IMR-90 (cell line): ENCODE results near the gene ZSWIM9. TPM values are rescaled to one million over a fixed set of nuclear protein-coding genes. Genes with fewer than 3 reads are reported as not detected.

Source experiments
- ATAC-seq: fragments of 200-7000 bp; cut with Tn5 transposase; 2 replicates; pipeline ENCODE4 v1.9.1; 2020; ENCODE audit warnings: low read depth, mild to moderate bottlenecking, moderate library complexity
- BruUV-seq: library from RNA; stranded (reverse); fragments of 400-500 nt; replicated peaks from 2 replicates; lab custom pipeline; 2021; lab: Mats Ljungman, UMichigan
- CTCF ChIA-PET: fragments of 300-600 bp; formaldehyde crosslinking; extraction: SDS; loops from one replicate; lab custom pipeline; 2021; ENCODE audit warnings: antibody characterized with exemption; lab: Yijun Ruan, JAX
- POLR2A ChIA-PET: fragments of 300-600 bp; sonication (Branson Sonifier 250); formaldehyde crosslinking; loops from one replicate; lab custom pipeline; 2022; ENCODE audit warnings: antibody characterized with exemption; ENCODE audit not compliant: unreplicated experiment; lab: Charles Lee
- DNase-seq: peaks from one replicate; pipeline ENCODE4 v3.0.0; 2013
- H2AFZ ChIP-seq: replicated peaks from 2 replicates; pipeline ENCODE3; 2013; ENCODE audit warnings: low read length, mild to moderate bottlenecking; ENCODE audit not compliant: poor library complexity
- H2AK5ac ChIP-seq: 2 replicates; pipeline ENCODE4 v1.6.1; 2013; ENCODE audit warnings: low read depth, low read length, inconsistent platforms
- H2AK9ac ChIP-seq: replicated peaks from 2 replicates; pipeline ENCODE3; 2013; ENCODE audit warnings: mild to moderate bottlenecking, low read depth, low read length, moderate library complexity; ENCODE audit not compliant: poor library complexity
- H2BK120ac ChIP-seq: 2 replicates; pipeline ENCODE4 v1.6.1; 2013; ENCODE audit warnings: low read depth, low read length, inconsistent platforms
- H2BK15ac ChIP-seq: 3 replicates; pipeline ENCODE4 v1.6.1; 2013; ENCODE audit warnings: low read depth, low read length, inconsistent platforms
- H2BK20ac ChIP-seq: 2 replicates; pipeline ENCODE4 v1.6.1; 2013; ENCODE audit warnings: low read depth, mild to moderate bottlenecking, inconsistent platforms, low read length, moderate library complexity
- H2BK5ac ChIP-seq: 2 replicates; pipeline ENCODE4 v1.6.1; 2013; ENCODE audit warnings: mild to moderate bottlenecking, low read depth, low read length, inconsistent platforms; ENCODE audit not compliant: poor library complexity, severe bottlenecking
- H3K14ac ChIP-seq: replicated peaks from 2 replicates; pipeline ENCODE4 v1.6.1; 2013; ENCODE audit warnings: low read depth, low read length, inconsistent platforms
- H3K18ac ChIP-seq: 2 replicates; pipeline ENCODE4 v1.6.1; 2013; ENCODE audit warnings: low read depth, low read length, control low read depth
- H3K23ac ChIP-seq: 2 replicates; pipeline ENCODE4 v1.6.1; 2013; ENCODE audit warnings: low read depth, low read length, inconsistent platforms
- H3K27ac ChIP-seq: 2 replicates; pipeline ENCODE4 v1.5.1; 2013; ENCODE audit warnings: mild to moderate bottlenecking, control low read depth, low read length; ENCODE audit not compliant: insufficient read depth
- H3K27me3 ChIP-seq: 2 replicates; pipeline ENCODE4 v1.6.1; 2013; ENCODE audit warnings: low read length; ENCODE audit not compliant: control insufficient read depth, insufficient read depth
- H3K36me3 ChIP-seq: 2 replicates; pipeline ENCODE4 v1.6.1; 2013; ENCODE audit warnings: low read length, mixed read lengths; ENCODE audit not compliant: control insufficient read depth, insufficient read depth
- H3K4ac ChIP-seq: 2 replicates; pipeline ENCODE4 v1.6.1; 2013; ENCODE audit warnings: low read depth, low read length, inconsistent platforms
- H3K4me1 ChIP-seq: 2 replicates; pipeline ENCODE4 v1.6.1; 2013; ENCODE audit warnings: low read length, mixed read lengths; ENCODE audit not compliant: control insufficient read depth, insufficient read depth
- H3K4me2 ChIP-seq: 2 replicates; pipeline ENCODE4 v1.6.1; 2013; ENCODE audit warnings: low read depth, mild to moderate bottlenecking, control low read depth, low read length, moderate library complexity
- H3K4me3 ChIP-seq: 2 replicates; pipeline ENCODE4 v1.5.1; 2013; ENCODE audit warnings: low read depth, mild to moderate bottlenecking, control low read depth, low read length, moderate library complexity; ENCODE audit not compliant: insufficient read depth
- H3K56ac ChIP-seq: 2 replicates; pipeline ENCODE4 v1.6.1; 2013; ENCODE audit warnings: low read length, inconsistent platforms; ENCODE audit not compliant: insufficient read depth; ENCODE audit errors: extremely low read depth
- H3K79me1 ChIP-seq, 2 experiments: 2 replicates each; pipeline ENCODE4 v1.6.1; 2013; ENCODE audit warnings: low read length in 2 of 2, inconsistent platforms in 1 of 2, low read depth in 1 of 2
- H3K9ac ChIP-seq: 2 replicates; pipeline ENCODE4 v1.6.1; 2013; ENCODE audit warnings: low read depth, low read length, control low read depth
- H3K9me1 ChIP-seq: 2 replicates; pipeline ENCODE4 v1.6.1; 2013; ENCODE audit warnings: low read length, inconsistent platforms; ENCODE audit not compliant: insufficient read depth
- H3K9me3 ChIP-seq: 2 replicates; pipeline ENCODE4 v1.6.1; 2013; ENCODE audit warnings: low read length; ENCODE audit not compliant: control insufficient read depth, insufficient read depth
- H4K20me1 ChIP-seq: 2 replicates; pipeline ENCODE4 v1.6.1; 2013; ENCODE audit warnings: low read length, inconsistent platforms; ENCODE audit not compliant: insufficient read depth
- H4K5ac ChIP-seq: 2 replicates; pipeline ENCODE4 v1.6.1; 2013; ENCODE audit warnings: mild to moderate bottlenecking, low read depth, low read length, control low read depth
- H4K8ac ChIP-seq, 2 experiments: 2 replicates each; pipeline ENCODE4 v1.6.1; 2013; ENCODE audit warnings: low read depth in 2 of 2, low read length in 2 of 2, control low read depth in 1 of 2, inconsistent platforms in 1 of 2
- H4K91ac ChIP-seq: 2 replicates; pipeline ENCODE4 v1.6.1; 2013; ENCODE audit warnings: low read depth, low read length, inconsistent platforms; ENCODE audit not compliant: insufficient read depth
- BHLHE40 ChIP-seq: fragments of 150-350 bp; IDR thresholded peaks from 2 replicates; pipeline ENCODE4 v1.6.1; 2016; ENCODE audit warnings: mild to moderate bottlenecking, low read depth, low read length
- RAD21 ChIP-seq: IDR thresholded peaks from 2 replicates; pipeline ENCODE4 v1.6.1; 2012; ENCODE audit warnings: low read length, improper control_type of control experiment
- WGBS, 2 experiments: methylation state at CpG; one replicate each; pipeline versions ENCODE4 v1.1.5 to v1.1.7; 2013; ENCODE audit warnings: missing lambda C conversion rate in 2 of 2; ENCODE audit not compliant: insufficient read length in 1 of 2; ENCODE audit errors: extremely low coverage in 2 of 2; 5-methylcytosine and 5-hydroxymethylcytosine counted together
- dilution Hi-C: fragments of 300-500 bp; cut with HindIII; formaldehyde crosslinking; loops from one replicate; pipeline ENCODE4 v1.14.3; 2018; ENCODE audit warnings: low sequenced_read_pairs; ENCODE audit not compliant: unreplicated experiment
- in situ Hi-C: fragments of 300-500 bp; cut with MboI; formaldehyde crosslinking; loops from 3 replicates; pipeline ENCODE4 v1.14.3; 2019; ENCODE audit warnings: low sequenced_read_pairs, inconsistent platforms, mixed read lengths
- intact Hi-C: fragments of 100-400 bp; cut with micrococcal nuclease; formaldehyde crosslinking; loops from 2 replicates; pipeline ENCODE4 v1.10.0; 2022
- polyA plus RNA-seq, 3 experiments: library from polyadenylated mRNA; depleted of rRNA; stranded (reverse); fragments of >200 nt; gene quantifications; 2 replicates each; pipeline ENCODE4 v1.2.3, GENCODE V29; 2012; ENCODE audit warnings: low replicate concordance in 1 of 3
- total RNA-seq: library from RNA; depleted of rRNA; stranded (reverse); fragments of >200 nt; gene quantifications from 2 replicates; pipeline ENCODE4 v1.2.3, GENCODE V29; 2012; rRNA removed

Gene ZSWIM9
- total and polyA plus RNA-seq, 2 of the 4 experiments (the other 2 are of a cell fraction): 0.54 to 2.2 TPM

DNA sequence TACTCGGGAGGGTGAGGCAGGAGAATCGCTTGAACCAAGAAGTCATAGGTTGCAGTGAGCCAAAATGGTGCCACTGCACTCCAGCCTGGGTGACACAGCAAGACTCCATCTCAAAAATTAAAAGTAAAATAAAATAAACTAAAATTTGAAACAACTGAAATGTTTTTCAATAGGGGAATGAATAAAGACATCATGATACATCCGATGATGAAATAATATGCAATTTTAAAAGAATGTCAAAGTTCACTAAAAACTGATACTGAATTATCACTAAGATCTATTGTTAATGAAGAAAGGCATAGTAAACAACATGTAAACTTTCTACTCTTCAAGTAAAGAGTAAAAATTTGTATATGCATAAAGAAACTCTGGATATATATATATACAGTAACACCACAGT is 76.7 kb downstream of the ZSWIM9 start:
- Histone ChIP-seq H3K27me3 (no peaks in the 10 kb centered on the region), H4K91ac (no peak overlapping the region), H3K4ac (no peak overlapping the region), H4K5ac (no peak overlapping the region), H2BK120ac (no peak overlapping the region), H3K56ac (no peak overlapping the region), H3K4me1 (peaks cover 2% of the 10 kb centered on the region; the same call in 1 of the 2 replicates), H4K8ac (no peak overlapping the region), H3K9ac (no peak overlapping the region), H3K4me3 (no peak overlapping the region), H4K20me1 (no peaks in the 10 kb centered on the region), H3K9me3 (no peaks in the 10 kb centered on the region), H3K79me1 (peaks cover 11 to 24% of the 10 kb centered on the region in 2 experiments), H3K27ac (no peak overlapping the region), H3K14ac (no peak overlapping the region), H3K4me2 (no peak overlapping the region), H2BK15ac (no peak overlapping the region), H3K9me1 (no peaks in the 10 kb centered on the region), H2AK5ac (no peak overlapping the region), H2AFZ (no peak overlapping the region), H3K36me3 (peaks cover 11% of the 10 kb centered on the region), H3K23ac (no peak overlapping the region), H3K18ac (no peak overlapping the region), H2AK9ac (no peak overlapping the region), H2BK20ac (no peak overlapping the region), H2BK5ac (no peak overlapping the region)
- ChIA-PET CTCF (no interaction called here), POLR2A (no interaction called here)
- TF ChIP-seq BHLHE40 (no peak), RAD21 (no peak)
- no CpG with 5 or more reads among the region's 3 CpGs for WGBS, 2 experiments
- no TSS peak for BruUV-seq
- dilution Hi-C loops (no loop called here), in situ Hi-C loops (no loop called here), intact Hi-C loops (no loop called here)
- ATAC-seq: no peak
- DNase-seq: no peak

Other genes starting within 250 kb of the ZSWIM9 start
- gene BSPH1, start 178.5 kb upstream of the ZSWIM9 start, total RNA-seq: not detected in 2 replicates
- gene BSPH1, start 178.5 kb upstream of the ZSWIM9 start, polyA plus RNA-seq (2012; rRNA removed): not detected in 2 replicates
- gene ELSPBP1, start 176.0 kb upstream of the ZSWIM9 start, total RNA-seq: not detected in 2 replicates
- not detected in 2 replicates for gene ELSPBP1, start 176.0 kb upstream of the ZSWIM9 start, polyA plus RNA-seq (2012; rRNA removed)
- not detected in 2 replicates for gene CABP5, start 126.6 kb upstream of the ZSWIM9 start, total RNA-seq
- not detected in 2 replicates for gene CABP5, start 126.6 kb upstream of the ZSWIM9 start, polyA plus RNA-seq (2012; rRNA removed)
- 4.3 and 5.0 TPM in 2 replicates for gene PLA2G4C, start 59.9 kb upstream of the ZSWIM9 start, total RNA-seq
- 5.7 and 6.5 TPM in 2 replicates for gene PLA2G4C, start 59.9 kb upstream of the ZSWIM9 start, polyA plus RNA-seq (2012; rRNA removed)
- gene LIG1, start 336 bp upstream of the ZSWIM9 start, total RNA-seq: 24.9 and 30.8 TPM in 2 replicates
- gene LIG1, start 336 bp upstream of the ZSWIM9 start, polyA plus RNA-seq (2012; rRNA removed): 33.5 and 34.0 TPM in 2 replicates
- 11.3 and 12.5 TPM in 2 replicates for gene CARD8, start 85.2 kb downstream of the ZSWIM9 start, total RNA-seq
- 11.8 and 15.5 TPM in 2 replicates for gene CARD8, start 85.2 kb downstream of the ZSWIM9 start, polyA plus RNA-seq (2012; rRNA removed)
- 0.56 and 1.6 TPM in 2 replicates for gene ZNF114, start 99.4 kb downstream of the ZSWIM9 start, total RNA-seq
- 0.20 and 0.24 TPM in 2 replicates for gene ZNF114, start 99.4 kb downstream of the ZSWIM9 start, polyA plus RNA-seq (2012; rRNA removed)
- 128 and 147 TPM in 2 replicates for gene EMP3, start 154.9 kb downstream of the ZSWIM9 start, total RNA-seq
- 632 and 675 TPM in 2 replicates for gene EMP3, start 154.9 kb downstream of the ZSWIM9 start, polyA plus RNA-seq (2012; rRNA removed)
- 1.1 and 1.3 TPM in 2 replicates for gene TMEM143, start 193.3 kb downstream of the ZSWIM9 start, total RNA-seq
- 7.6 and 8.6 TPM in 2 replicates for gene TMEM143, start 193.3 kb downstream of the ZSWIM9 start, polyA plus RNA-seq (2012; rRNA removed)
- gene SYNGR4, start 193.7 kb downstream of the ZSWIM9 start, total RNA-seq: not detected in 2 replicates
- not detected in 2 replicates for gene SYNGR4, start 193.7 kb downstream of the ZSWIM9 start, polyA plus RNA-seq (2012; rRNA removed)
- gene KDELR1, start 220.9 kb downstream of the ZSWIM9 start, total RNA-seq: 57.8 and 58.8 TPM in 2 replicates
- gene KDELR1, start 220.9 kb downstream of the ZSWIM9 start, polyA plus RNA-seq (2012; rRNA removed): 171 and 180 TPM in 2 replicates
- under 0.01 TPM in 2 replicates for gene GRIN2D, start 223.0 kb downstream of the ZSWIM9 start, total RNA-seq
- gene GRIN2D, start 223.0 kb downstream of the ZSWIM9 start, polyA plus RNA-seq (2012; rRNA removed): 0.23 and 0.24 TPM in 2 replicates